ENCODE measurements around the gene OSBPL8.
A peak's percentile ranks its signal among the peaks of the same experiment; 100 is the strongest.

Gene OSBPL8

DNA sequence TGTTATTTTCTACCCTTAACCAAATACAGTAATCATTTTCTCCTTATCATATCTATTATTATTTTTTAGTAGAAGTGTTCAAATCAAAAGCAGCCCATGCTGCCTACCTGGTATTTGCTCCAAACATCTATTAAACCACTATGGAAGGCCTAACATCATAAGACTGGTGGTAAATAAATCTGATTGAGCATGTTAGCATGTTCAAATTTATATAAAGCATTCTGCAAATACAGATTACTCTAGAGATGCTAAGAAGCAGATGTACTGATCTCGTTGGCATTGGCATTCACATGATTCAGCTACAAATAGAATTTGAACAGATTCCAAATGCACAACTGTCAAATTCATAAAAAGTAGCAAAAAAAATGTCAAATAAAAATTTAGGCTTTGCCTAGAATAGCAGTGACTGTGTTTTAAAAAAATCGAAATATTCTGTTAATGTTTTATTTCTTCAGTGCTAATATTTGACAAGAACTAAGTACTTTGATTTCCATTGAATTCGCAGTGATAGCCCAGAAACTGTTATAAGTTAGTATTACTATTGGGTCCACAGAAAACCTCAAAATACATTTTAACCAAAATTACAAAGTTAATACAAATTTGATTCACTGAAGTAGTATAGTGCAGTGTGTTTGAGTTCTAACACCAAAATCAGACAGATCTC is 9.4 kb upstream of the OSBPL8 start:
- intact Hi-C loops (cut with micrococcal nuclease), result no loop called here
- H3K27me3 Mint-ChIP-seq, result no peaks in the 10 kb centered on the region
- H3K9me3 Mint-ChIP-seq, result no peaks in the 10 kb centered on the region
- H3K36me3 Mint-ChIP-seq (ENCODE audit: low read depth), result no peaks in the 10 kb centered on the region
- no peak overlapping the region for H3K4me3 Mint-ChIP-seq
- H3K4me1 Mint-ChIP-seq (ENCODE audit: low read depth), result peaks cover 4% of the 10 kb centered on the region
- no peak overlapping the region for H3K27ac Mint-ChIP-seq

GRCh38 chr12:76568130-76568529 is 8.6 kb upstream of the OSBPL8 start:
- H3K4me1 Mint-ChIP-seq (ENCODE audit: low read depth), result peaks cover 4% of the 10 kb centered on the region
- H3K4me3 Mint-ChIP-seq, result no peak overlapping the region
- no peak overlapping the region for H3K27ac Mint-ChIP-seq
- no peaks in the 10 kb centered on the region for H3K36me3 Mint-ChIP-seq (ENCODE audit: low read depth)
- no peaks in the 10 kb centered on the region for H3K27me3 Mint-ChIP-seq
- intact Hi-C loops (cut with micrococcal nuclease), result no loop called here
- no peaks in the 10 kb centered on the region for H3K9me3 Mint-ChIP-seq

DNA sequence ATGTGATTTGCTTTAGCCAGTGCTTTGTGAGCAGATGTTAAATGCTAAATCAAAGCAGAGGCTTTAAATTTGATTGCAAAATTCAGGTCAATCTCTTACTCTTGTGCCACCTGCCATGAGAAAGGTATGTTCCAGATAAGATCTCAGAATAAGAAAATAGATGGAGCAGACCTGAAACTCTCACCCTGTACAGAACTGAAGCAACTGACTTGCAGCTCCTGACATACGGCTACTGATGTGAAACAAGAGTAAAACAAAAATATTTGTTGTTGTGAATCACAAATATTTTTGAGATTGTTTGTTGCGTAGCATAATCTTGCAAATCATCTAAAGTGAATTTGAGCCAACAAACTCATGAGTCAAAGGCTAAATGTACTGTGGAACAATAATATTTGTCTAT is 3.5 kb upstream of the OSBPL8 start:
- intact Hi-C loops (cut with micrococcal nuclease), result no loop called here
- Mint-ChIP-seq H3K27ac (no peak overlapping the region), H3K36me3 (ENCODE audit: low read depth) (peaks cover 16% of the 10 kb centered on the region), H3K4me3 (no peak overlapping the region), H3K4me1 (ENCODE audit: low read depth) (peaks cover 5% of the 10 kb centered on the region), H3K27me3 (no peaks in the 10 kb centered on the region), H3K9me3 (no peaks in the 10 kb centered on the region)

DNA sequence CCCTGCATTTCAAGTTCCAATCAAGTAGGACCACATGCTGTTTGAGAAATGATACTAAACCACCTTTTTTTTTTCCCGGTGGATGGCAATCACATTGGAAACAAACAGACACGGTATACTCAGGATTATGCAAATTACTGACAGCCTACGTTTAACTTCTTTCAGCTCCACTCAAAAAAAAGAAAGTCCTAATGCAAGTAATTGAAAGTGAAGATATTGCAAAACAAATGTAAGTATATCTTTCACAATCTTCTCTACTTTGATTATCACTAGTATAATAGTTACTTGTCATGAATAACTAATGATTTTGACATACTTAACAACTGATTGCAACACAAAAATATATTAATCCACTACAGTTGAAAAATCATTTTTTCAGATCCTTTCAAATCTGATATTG is 2.6 kb upstream of the OSBPL8 start:
- H3K4me3 Mint-ChIP-seq, result no peak overlapping the region
- no peaks in the 10 kb centered on the region for H3K27me3 Mint-ChIP-seq
- H3K36me3 Mint-ChIP-seq (ENCODE audit: low read depth), result peaks cover 16% of the 10 kb centered on the region
- H3K4me1 Mint-ChIP-seq (ENCODE audit: low read depth), result peaks cover 5% of the 10 kb centered on the region
- intact Hi-C loops (cut with micrococcal nuclease), result no loop called here
- no peak overlapping the region for H3K27ac Mint-ChIP-seq
- no peaks in the 10 kb centered on the region for H3K9me3 Mint-ChIP-seq

DNA sequence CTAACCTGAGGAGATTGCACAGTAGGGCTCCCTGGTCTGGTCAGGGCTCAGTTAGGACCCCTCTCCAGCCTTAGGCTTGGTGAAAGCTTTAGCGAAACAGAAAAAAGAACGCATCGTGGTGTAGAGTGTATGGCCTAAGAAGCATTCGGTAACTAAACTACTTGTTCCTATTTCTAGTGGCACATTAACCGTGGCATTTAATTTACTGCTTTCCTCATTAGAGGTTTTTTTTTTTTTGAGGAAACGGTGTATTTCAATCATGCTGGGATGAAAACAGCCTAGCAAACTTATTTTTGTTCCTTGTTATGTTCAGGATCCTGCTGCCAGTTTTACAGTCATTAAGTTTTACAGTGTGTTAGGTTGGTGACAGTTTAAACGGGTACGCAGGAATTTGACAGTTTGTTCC is 518 bp upstream of the OSBPL8 start:
- intact Hi-C loops (cut with micrococcal nuclease), result no loop called here

GRCh38 chr12:76558684-76559399 is 729 bp downstream of the OSBPL8 start:
- H3K27ac Mint-ChIP-seq, result peak overlapping the region; percentile 96
- peaks cover 32% of the 10 kb centered on the region for H3K4me1 Mint-ChIP-seq (ENCODE audit: low read depth)
- H3K9me3 Mint-ChIP-seq, result no peaks in the 10 kb centered on the region
- H3K27me3 Mint-ChIP-seq, result no peaks in the 10 kb centered on the region
- peak overlapping the region; percentile 91 for H3K4me3 Mint-ChIP-seq
- intact Hi-C loops (cut with micrococcal nuclease), result loop anchor here (1.0 to 10.0 kb wide), 4 partner anchors 9 to 474 kb away; partner anchors contain the start of genes BBS10, NAP1L1 and ZDHHC17
- peaks cover 16% of the 10 kb centered on the region for H3K36me3 Mint-ChIP-seq (ENCODE audit: low read depth)

More for the DNA sequence above, 518 bp upstream of the OSBPL8 start:
- peaks cover 16% of the 10 kb centered on the region for H3K36me3 Mint-ChIP-seq (ENCODE audit: low read depth)
- no peaks in the 10 kb centered on the region for H3K27me3 Mint-ChIP-seq
- peaks cover 23% of the 10 kb centered on the region for H3K4me1 Mint-ChIP-seq (ENCODE audit: low read depth)
- no peaks in the 10 kb centered on the region for H3K9me3 Mint-ChIP-seq
- H3K4me3 Mint-ChIP-seq, result peak overlapping the region; percentile 91
- peak overlapping the region; percentile 96 for H3K27ac Mint-ChIP-seq

DNA sequence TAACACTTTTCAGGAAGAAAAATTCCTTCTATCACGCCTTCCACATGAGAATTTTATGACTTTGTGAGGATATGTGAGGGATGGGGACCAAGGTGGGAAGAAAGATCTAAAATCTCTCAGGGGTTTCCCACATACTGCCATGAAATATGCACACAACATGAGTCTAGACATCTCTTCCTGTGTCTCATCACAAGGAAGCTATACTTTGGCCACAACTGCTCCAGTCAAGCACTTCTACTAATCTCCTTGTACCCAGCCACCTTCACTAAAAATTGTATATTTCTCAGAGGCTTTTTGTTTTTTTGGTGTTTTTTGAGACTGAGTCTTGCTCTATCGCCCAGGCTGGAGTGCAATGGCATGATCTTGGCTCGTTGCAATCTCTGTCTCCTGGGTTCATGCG is 3.2 kb downstream of the OSBPL8 start:
- Mint-ChIP-seq H3K4me1 (ENCODE audit: low read depth) (peaks cover 46% of the 10 kb centered on the region), H3K27ac (no peak overlapping the region)

GRCh38 chr12:76555797-76556196 is 3.8 kb downstream of the OSBPL8 start:
- intact Hi-C loops (cut with micrococcal nuclease), result loop anchor here (10.0 kb wide), 1 partner anchor 471 kb away; the partner anchor contains the start of gene NAP1L1
- Mint-ChIP-seq H3K4me3 (no peak overlapping the region), H3K36me3 (ENCODE audit: low read depth) (peaks cover 16% of the 10 kb centered on the region), H3K27ac (no peak overlapping the region), H3K27me3 (no peaks in the 10 kb centered on the region), H3K4me1 (ENCODE audit: low read depth) (peaks cover 51% of the 10 kb centered on the region), H3K9me3 (no peaks in the 10 kb centered on the region)

More for the DNA sequence above, 3.2 kb downstream of the OSBPL8 start:
- Mint-ChIP-seq H3K27me3 (no peaks in the 10 kb centered on the region), H3K4me3 (no peak overlapping the region), H3K9me3 (no peaks in the 10 kb centered on the region), H3K36me3 (ENCODE audit: low read depth) (peaks cover 16% of the 10 kb centered on the region)
- intact Hi-C loops (cut with micrococcal nuclease), result loop anchor here (10.0 kb wide), 1 partner anchor 472 kb away; the partner anchor contains the start of gene NAP1L1

GRCh38 chr12:76555231-76555767 is 4.3 kb downstream of the OSBPL8 start:
- intact Hi-C loops (cut with micrococcal nuclease), result loop anchor here (10.0 kb wide), 1 partner anchor 470 kb away; the partner anchor contains the start of gene NAP1L1
- Mint-ChIP-seq H3K27ac (no peak overlapping the region), H3K4me3 (no peak overlapping the region)

DNA sequence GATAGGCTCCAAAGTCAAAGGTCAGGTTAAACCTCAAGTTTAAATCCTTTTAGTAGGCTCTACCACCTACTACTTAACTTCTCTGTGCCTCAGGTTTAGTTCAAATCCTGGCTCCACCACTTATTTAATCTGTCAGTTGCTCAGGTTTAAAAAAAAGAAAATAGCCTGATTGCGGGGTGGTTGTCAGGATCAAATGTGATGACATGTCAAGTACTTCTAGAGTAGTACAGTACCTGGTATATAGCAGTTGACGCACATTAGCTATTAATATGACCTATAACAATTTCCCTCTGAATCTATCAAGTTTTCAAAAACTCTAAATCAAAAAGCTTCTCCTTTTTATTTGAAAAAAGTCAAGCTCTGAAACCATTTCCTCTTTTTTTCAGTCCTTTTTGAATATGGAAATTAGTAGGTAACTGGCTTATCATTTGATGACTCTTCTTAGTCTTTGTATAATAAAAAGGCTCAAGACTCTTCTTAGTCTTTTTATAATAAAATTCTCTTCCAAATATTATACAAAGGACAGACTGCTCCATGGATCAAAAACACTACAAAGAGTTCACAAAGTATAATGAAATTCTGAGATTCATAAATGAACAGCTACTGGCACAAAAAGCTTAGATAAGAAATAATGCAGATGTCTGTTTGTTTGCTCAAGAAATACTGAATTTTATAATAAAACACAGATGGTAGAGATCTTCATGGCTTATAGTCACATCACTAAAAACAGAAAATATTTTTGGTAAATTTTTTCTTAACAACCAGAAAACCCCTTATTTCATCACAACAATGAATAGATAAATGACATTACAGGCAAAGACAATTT is 5.0 kb downstream of the OSBPL8 start:
- Mint-ChIP-seq H3K27me3 (no peaks in the 10 kb centered on the region), H3K9me3 (no peaks in the 10 kb centered on the region), H3K36me3 (ENCODE audit: low read depth) (peaks cover 11% of the 10 kb centered on the region), H3K4me1 (ENCODE audit: low read depth) (peaks cover 61% of the 10 kb centered on the region), H3K4me3 (no peak overlapping the region), H3K27ac (no peak overlapping the region)
- intact Hi-C loops (cut with micrococcal nuclease), result loop anchor here (10.0 kb wide), 1 partner anchor 470 kb away; the partner anchor contains the start of gene NAP1L1

More at GRCh38 chr12:76555231-76555767, 4.3 kb downstream of the OSBPL8 start:
- Mint-ChIP-seq H3K36me3 (ENCODE audit: low read depth) (peaks cover 16% of the 10 kb centered on the region), H3K4me1 (ENCODE audit: low read depth) (peaks cover 56% of the 10 kb centered on the region), H3K27me3 (no peaks in the 10 kb centered on the region), H3K9me3 (no peaks in the 10 kb centered on the region)

DNA sequence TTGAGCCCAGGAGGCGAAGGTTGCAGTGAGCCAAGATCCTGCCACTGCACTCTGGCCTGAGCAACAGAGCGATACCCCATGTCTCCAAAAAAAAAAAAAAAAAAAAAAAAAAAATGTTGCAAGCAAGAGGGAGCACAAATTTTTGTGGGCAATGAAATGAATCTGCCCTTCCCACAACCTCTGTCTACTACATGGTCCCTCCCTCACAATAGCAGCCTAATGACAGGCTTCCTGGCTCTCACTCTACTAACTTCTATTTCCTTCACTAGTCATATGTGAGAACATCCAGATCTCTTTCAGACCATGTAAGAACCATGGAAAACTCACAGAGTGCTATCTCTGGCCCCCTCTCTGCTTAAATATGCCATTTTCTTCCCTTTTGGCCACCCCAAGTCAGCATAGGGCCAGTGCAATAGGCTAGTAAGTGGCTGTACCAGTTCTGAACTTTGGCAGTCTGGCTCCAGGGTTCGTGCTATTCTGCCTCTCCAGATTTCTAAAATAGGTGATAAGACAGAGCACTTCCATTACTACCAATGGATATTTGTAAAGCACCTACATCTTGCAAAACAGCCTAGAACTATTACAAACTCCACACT is 7.1 kb downstream of the OSBPL8 start:
- H3K9me3 Mint-ChIP-seq, result no peaks in the 10 kb centered on the region
- peaks cover 80% of the 10 kb centered on the region for H3K4me1 Mint-ChIP-seq (ENCODE audit: low read depth)
- no peaks in the 10 kb centered on the region for H3K27me3 Mint-ChIP-seq
- intact Hi-C loops (cut with micrococcal nuclease), result loop anchor here (10.0 kb wide), 1 partner anchor 468 kb away; the partner anchor contains the start of gene NAP1L1
- H3K36me3 Mint-ChIP-seq (ENCODE audit: low read depth), result no peaks in the 10 kb centered on the region
- no peak overlapping the region for H3K4me3 Mint-ChIP-seq
- no peak overlapping the region for H3K27ac Mint-ChIP-seq

- H3K27ac Mint-ChIP-seq, result no peak overlapping the region
- H3K4me1 Mint-ChIP-seq (ENCODE audit: low read depth), result peaks cover 84% of the 10 kb centered on the region
- H3K36me3 Mint-ChIP-seq (ENCODE audit: low read depth), result no peaks in the 10 kb centered on the region
- H3K4me3 Mint-ChIP-seq, result no peak overlapping the region
- H3K27me3 Mint-ChIP-seq, result no peaks in the 10 kb centered on the region
- intact Hi-C loops (cut with micrococcal nuclease), result loop anchor here (10.0 kb wide), 1 partner anchor 467 kb away; the partner anchor contains the start of gene NAP1L1
- no peaks in the 10 kb centered on the region for H3K9me3 Mint-ChIP-seq
Observed at GRCh38 chr12:76551482-76551888, 8.1 kb downstream of the OSBPL8 start.

- peaks cover 61% of the 10 kb centered on the region for H3K4me1 Mint-ChIP-seq (ENCODE audit: low read depth)
- no peaks in the 10 kb centered on the region for H3K36me3 Mint-ChIP-seq (ENCODE audit: low read depth)
- intact Hi-C loops (cut with micrococcal nuclease), result no loop called here
- no peaks in the 10 kb centered on the region for H3K9me3 Mint-ChIP-seq
- H3K27me3 Mint-ChIP-seq, result no peaks in the 10 kb centered on the region
- no peak overlapping the region for H3K27ac Mint-ChIP-seq
- no peak overlapping the region for H3K4me3 Mint-ChIP-seq
Observed at GRCh38 chr12:76549131-76549530, 10.4 kb downstream of the OSBPL8 start.
